ENCODE results near the gene BEST1. TPM values are rescaled to one million over a fixed set of nuclear protein-coding genes. Genes with fewer than 3 reads are reported as not detected.
"Not testable (repeated sequence)": the region's sequence is repeated elsewhere in the genome, so short reads cannot be mapped to it uniquely, and the experiment has no call there.

The BEST1 gene
- total RNA-seq, 1 donor from 2014 or later, result 1.1 TPM

GRCh38 chr11:62001450-62002191 lies 51.5 kb downstream of the BEST1 start:
- no peak for DNase-seq (ENCODE audit: low spot score)
- intact Hi-C loops (cut with DNase I), result no loop called here

GRCh38 chr11:62002283-62002682 lies 52.1 kb downstream of the BEST1 start:
- DNase-seq (ENCODE audit: low spot score); intact Hi-C loops (cut with DNase I): not testable (repeated sequence)

GRCh38 chr11:62004473-62004872 lies 54.3 kb downstream of the BEST1 start:
- intact Hi-C loops (cut with DNase I), result no loop called here
- no peak for DNase-seq (ENCODE audit: low spot score)

- intact Hi-C loops (cut with DNase I), result no loop called here
Observed at GRCh38 chr11:62008193-62008592, 58.0 kb downstream of the BEST1 start.

GRCh38 chr11:62010935-62011528 lies 60.9 kb downstream of the BEST1 start:
- intact Hi-C loops (cut with DNase I), result no loop called here
- no peak for DNase-seq (ENCODE audit: low spot score)

More at GRCh38 chr11:62008193-62008592, 58.0 kb downstream of the BEST1 start:
- DNase-seq (ENCODE audit: low spot score), result no peak

- intact Hi-C loops (cut with DNase I), result no loop called here
- DNase-seq (ENCODE audit: low spot score), result no peak
Observed at GRCh38 chr11:62011881-62012280, 61.7 kb downstream of the BEST1 start.

- no peak for DNase-seq (ENCODE audit: low spot score)
- intact Hi-C loops (cut with DNase I), result no loop called here
Observed at GRCh38 chr11:62012451-62012831, 62.3 kb downstream of the BEST1 start.

GRCh38 chr11:62012832-62013461 lies 62.8 kb downstream of the BEST1 start:
- intact Hi-C loops (cut with DNase I), result no loop called here
- DNase-seq (ENCODE audit: low spot score), result no peak

Other genes with a start within 250 kb of the BEST1 start
- gene MYRF, start 197.7 kb upstream of the BEST1 start, total RNA-seq, result 0.27 TPM
- gene TMEM258, start 157.8 kb upstream of the BEST1 start, total RNA-seq, result 97.1 TPM
- 5.8 TPM for gene FEN1, start 157.4 kb upstream of the BEST1 start, total RNA-seq
- gene FADS1, start 133.3 kb upstream of the BEST1 start, total RNA-seq, result 34.0 TPM
- 25.8 TPM for gene FADS2, start 122.1 kb upstream of the BEST1 start, total RNA-seq
- 126 TPM for gene FADS3, start 58.8 kb upstream of the BEST1 start, total RNA-seq
- gene RAB3IL1, start 32.8 kb upstream of the BEST1 start, total RNA-seq, result 9.4 TPM
- gene FTH1, start 17.3 kb downstream of the BEST1 start, total RNA-seq, result 3,174 TPM
- 13.5 TPM for gene INCENP, start 173.7 kb downstream of the BEST1 start, total RNA-seq
- not detected for gene SCGB1D1, start 239.9 kb downstream of the BEST1 start, total RNA-seq

Data from cardiac septum (tissue), 1 donor.